CD4-positive, alpha-beta T cell treated with Interleukin-21 for 1 hour (primary cell): ENCODE measurements around the gene RNF144B.

Experiments used
- DNase-seq: peaks from one replicate; pipeline ENCODE4 v3.0.0-alpha.2; 2020

RNF144B gene

DNA sequence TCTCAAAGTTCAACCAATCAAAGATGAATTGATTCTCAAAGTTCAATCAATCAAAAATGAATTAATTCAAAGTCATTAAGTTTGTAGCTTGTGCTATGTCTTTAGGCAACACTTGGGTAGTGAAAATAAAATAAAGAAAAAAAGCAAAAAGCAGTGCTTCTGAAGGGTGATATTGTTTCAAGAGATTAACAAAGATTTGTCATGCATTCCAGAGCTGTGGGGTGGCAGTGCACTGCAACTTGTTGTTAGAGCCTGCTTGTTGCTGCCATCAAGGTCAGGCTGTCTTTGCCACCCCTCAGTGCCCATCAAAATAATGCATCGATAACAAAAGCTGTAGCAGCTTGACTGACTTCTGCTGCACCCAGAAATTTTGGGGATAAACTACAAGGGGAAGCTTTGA is 128.6 kb downstream of the RNF144B start:
- DNase-seq, result no peak
